NCI-H526 treated with DMSO at 0.1 percent for 48 hours (cell line): ENCODE measurements around the gene ARPIN.
A peak's percentile ranks its signal among the peaks of the same experiment; 100 is the strongest.
"Not testable (repeated sequence)": the region's sequence is repeated elsewhere in the genome, so short reads cannot be mapped to it uniquely, and the experiment has no call there.

Source experiments
- DNase-seq: peaks from one replicate; lab custom pipeline; 2025; lab: John Stamatoyannopoulos, UW

ARPIN gene

GRCh38 chr15:89910891-89911626, 1.7 kb downstream of the ARPIN start:
- DNase-seq: no peak

- DNase-seq: no peak
These were observed 3.1 kb downstream of the ARPIN start for GRCh38 chr15:89909611-89910010.

GRCh38 chr15:89908226-89908625, 4.5 kb downstream of the ARPIN start:
- DNase-seq: no peak

DNA sequence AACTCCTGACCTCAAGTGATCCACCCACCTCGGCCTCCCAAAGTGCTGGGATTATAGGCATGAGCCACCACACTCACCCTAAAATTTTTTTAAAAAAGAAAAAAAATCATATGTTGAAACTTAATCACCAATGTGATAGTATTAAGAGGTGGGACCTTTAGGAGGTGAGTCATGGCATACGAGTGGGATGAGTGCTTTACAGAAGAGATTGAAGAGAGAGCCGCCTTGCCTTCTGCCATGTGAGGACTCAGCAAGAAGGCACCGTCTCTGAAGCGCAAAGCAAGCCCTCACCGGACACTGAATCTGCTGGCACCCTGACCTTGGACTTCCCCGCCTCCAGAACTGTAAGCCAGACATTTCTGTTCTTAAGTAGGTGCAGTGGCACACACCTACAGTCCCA, 5.5 kb downstream of the ARPIN start:
- DNase-seq: no peak

GRCh38 chr15:89905846-89906378, 6.8 kb downstream of the ARPIN start:
- no peak for DNase-seq

DNA sequence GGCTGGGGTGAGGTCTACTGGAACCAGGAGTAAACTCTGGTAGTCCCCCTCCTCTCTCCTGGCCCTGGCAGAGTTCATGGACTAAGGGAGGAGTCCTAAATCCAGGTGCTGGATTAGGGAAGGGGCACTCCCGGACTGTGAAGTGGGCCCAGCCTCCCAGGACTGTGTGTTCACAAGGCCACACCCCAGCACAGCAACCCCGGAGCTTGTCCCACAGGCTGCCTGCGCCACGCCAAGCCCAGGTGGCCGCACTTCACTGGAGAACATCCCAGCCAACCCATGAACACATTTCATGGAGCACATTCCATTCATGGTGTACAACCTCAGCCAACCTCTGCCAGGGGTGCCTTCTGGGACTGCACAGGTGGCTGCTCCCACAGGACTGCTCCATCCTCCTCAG, 8.2 kb downstream of the ARPIN start:
- DNase-seq: no peak

- DNase-seq: no peak
These were observed 9.0 kb downstream of the ARPIN start for GRCh38 chr15:89903858-89904130.

- DNase-seq: no peak
These were observed 9.5 kb downstream of the ARPIN start for GRCh38 chr15:89903015-89903857.

DNA sequence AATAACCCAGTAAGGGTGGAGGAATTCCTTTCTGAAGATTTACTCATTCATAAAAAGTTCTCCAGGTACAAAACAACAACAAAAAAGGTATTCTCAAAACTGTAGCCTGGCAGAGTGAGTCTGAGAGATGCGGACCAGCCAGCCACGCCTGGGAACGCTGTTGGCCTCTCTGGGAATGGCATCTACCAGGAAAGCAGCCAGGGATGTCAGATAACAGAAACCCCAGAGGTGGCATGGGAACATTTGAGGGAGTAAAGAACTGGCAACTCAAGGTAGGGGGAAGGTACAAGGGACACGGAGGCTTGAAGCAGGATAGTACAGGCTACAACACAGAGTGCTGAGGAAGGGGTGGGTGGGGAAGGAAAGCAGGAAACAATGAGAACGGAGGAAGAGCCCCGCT, 11.9 kb downstream of the ARPIN start:
- no peak for DNase-seq

GRCh38 chr15:89899951-89900567, 12.7 kb downstream of the ARPIN start:
- DNase-seq: no peak

GRCh38 chr15:89899295-89899945, 13.3 kb downstream of the ARPIN start:
- DNase-seq: no peak

- DNase-seq: peak; percentile 22
These were observed 14.0 kb downstream of the ARPIN start for GRCh38 chr15:89898614-89899294.

DNA sequence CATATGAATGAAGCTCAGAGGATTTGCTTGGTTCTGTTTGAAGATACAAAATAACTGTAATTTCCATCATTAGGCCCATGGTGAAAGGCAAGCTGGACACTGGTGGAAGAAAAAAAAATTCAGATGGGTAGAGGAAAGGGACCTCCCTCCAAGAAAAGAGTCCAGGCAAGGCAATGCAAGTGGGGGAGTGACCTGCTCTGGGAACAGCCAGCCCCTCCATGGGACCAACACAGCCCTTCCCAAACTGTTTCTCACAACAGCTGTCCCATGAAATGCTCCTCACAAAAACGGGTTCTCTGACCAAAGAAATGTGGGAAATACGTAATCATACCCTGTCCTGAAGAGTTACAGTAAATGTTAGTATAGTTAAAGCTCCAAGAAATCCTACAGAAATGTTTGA, 14.6 kb downstream of the ARPIN start:
- no peak for DNase-seq

DNA sequence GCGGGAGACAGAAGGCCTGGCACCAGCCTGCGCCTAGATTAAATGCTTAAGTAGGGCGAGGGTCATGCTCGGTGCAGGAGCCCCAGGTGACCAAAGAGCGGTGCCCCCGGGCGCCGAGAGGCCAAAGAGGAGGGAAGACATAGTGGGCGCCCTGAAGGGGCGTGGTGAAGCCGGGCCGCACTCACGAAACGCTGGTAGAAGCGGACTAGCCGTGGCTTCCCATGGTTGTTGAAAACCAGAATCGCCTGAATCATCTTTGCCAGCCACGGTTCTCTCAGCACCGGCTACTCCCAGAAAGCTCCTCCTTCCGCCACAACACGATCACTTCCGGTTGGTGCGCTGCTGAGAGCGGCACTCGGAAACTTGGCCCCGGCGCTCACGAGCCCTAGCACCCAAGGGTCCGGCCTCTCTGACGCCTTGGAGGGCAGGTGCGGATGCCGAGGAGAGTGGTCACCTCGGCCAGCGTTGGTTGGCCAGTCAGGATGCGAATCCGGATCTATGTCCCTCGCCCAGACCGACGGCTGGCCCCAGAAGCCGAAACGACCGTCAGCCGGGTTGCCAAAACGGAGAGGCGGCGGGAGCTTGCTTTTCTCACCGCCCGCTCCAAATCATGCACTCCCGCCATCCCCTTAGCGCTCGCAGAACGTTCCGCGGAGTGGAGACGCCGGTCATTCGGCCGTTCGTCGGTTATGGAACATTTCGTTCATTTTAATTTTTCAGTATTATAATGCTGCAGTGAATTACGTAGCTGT, 18.9 kb downstream of the ARPIN start, which contains the start of gene AP3S2:
TSS of gene AP3S2 (minus strand) at position 299 of the 752 bp plus-strand sequence. CDS start at position 254, 45 bp downstream.
- DNase-seq: peak; percentile 89

GRCh38 chr15:89893027-89893426, 19.7 kb downstream of the ARPIN start:
- DNase-seq: peak; percentile 9

DNA sequence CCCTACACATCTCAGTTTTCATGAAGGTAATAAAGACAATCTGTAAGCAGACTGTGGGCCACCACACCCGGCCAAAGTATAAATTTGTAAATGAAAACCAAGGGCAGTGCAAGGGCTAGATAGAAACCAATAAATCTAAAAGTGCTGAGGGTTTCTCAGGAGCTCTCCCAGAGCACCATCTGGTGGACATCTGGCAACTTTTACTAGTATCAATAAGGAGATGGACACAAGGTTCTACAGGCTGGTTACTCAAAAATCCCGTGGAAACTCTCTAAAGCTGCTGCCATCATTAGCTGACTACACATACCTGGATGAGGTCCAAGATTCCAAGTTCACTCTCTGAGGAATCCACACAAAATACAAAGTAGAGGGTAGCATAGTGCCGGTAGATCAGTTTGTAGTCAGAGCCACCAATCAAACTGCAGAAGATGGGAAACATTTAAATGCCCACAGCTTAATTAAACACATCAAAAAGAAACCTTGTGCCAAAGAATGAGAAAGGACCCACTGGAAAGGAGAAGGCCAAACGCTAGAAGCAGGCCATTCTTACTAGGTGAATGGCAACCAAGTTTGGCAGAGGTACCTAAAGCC, 24.4 kb downstream of the ARPIN start:
- DNase-seq: no peak

GRCh38 chr15:89885611-89886010, 27.1 kb downstream of the ARPIN start:
- DNase-seq: no peak

- DNase-seq: not testable (repeated sequence)
These were observed 27.6 kb downstream of the ARPIN start for GRCh38 chr15:89885179-89885578.

- DNase-seq: no peak
These were observed 29.2 kb downstream of the ARPIN start for GRCh38 chr15:89883518-89883917.

DNA sequence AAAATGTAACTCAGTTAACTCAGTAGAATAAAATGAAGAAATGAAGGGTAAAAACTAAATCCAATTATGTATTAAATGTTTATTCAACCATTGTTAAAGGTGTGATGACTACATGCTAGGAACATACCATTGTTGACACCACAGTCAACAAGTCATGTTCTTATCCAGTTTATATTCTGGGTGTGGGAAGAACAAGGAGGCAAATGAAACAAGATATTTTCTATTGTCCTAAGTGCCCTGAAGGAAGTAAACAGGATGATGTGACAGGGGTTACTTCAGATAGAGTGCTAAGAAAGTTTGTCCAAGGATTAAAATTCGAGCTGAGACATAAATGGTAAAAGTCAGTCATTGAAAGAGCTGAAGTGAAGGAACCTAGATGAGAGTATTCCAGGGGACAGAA, 32.0 kb downstream of the ARPIN start:
- no peak for DNase-seq

DNA sequence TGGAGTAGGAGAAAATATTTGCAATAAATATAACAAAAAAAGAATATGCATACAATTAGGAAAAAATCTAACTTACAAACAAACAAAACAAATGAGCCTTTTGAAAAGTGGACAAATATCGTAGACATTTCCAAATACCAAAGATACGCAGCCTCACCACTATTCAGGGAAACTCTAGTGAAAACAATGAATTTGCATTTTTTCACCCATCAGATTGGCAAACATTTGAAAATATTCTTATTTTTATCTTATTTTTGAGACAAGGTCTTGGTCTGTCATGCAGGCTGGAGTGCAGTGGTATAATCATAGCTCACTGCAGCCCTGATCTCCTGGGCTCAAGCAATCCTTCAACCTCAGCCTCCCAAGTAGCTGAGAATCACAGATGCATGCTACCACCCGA, 34.4 kb downstream of the ARPIN start:
- no peak for DNase-seq
